ENCODE data around the gene PDZRN4.

Gene PDZRN4

GRCh38 chr12:41527062-41527461, 338.9 kb downstream of the PDZRN4 start:
- no peaks in the 10 kb centered on the region for H3K36me3 ChIP-seq (ENCODE audit: control insufficient read depth, insufficient read depth, low read length)
- WGBS (ENCODE audit: extremely low coverage, insufficient coverage, low lambda C conversion rate): no CpG with 5 or more reads among the region's 2 CpGs
- no peak overlapping the region for H2BK15ac ChIP-seq (replicated peaks; ENCODE audit: low read depth)
- no peak overlapping the region for H2AK5ac ChIP-seq (ENCODE audit: low read length)
- H3K79me1 ChIP-seq (ENCODE audit: low read length): no peaks in the 10 kb centered on the region
- H3K27ac ChIP-seq (ENCODE audit: low read depth, low read length): no peak overlapping the region
- H3K9ac ChIP-seq (ENCODE audit: low read length): no peak overlapping the region
- no peak overlapping the region for H3K4me2 ChIP-seq (ENCODE audit: low read length)
- H3K4ac ChIP-seq (ENCODE audit: low read depth, low read length): no peak overlapping the region
- no peak overlapping the region for H4K5ac ChIP-seq (ENCODE audit: low read length)
- H3K23ac ChIP-seq (ENCODE audit: low read length): no peak overlapping the region
- DNase-seq: no peak
- H3K79me2 ChIP-seq (ENCODE audit: control insufficient read depth, insufficient read depth, low read length): no peaks in the 10 kb centered on the region
- H4K8ac ChIP-seq (ENCODE audit: low read depth, low read length): no peak overlapping the region
- H3K27me3 ChIP-seq (ENCODE audit: insufficient read depth, low read length, poor library complexity): no peaks in the 10 kb centered on the region
- H3K4me3 ChIP-seq (ENCODE audit: low read length): no peak overlapping the region
- H2BK120ac ChIP-seq (ENCODE audit: low read depth, low read length): no peak overlapping the region
- H3K4me1 ChIP-seq (ENCODE audit: control insufficient read depth, low read depth, low read length): no peaks in the 10 kb centered on the region
- no peak overlapping the region for H3K56ac ChIP-seq (ENCODE audit: low read length)
- H3K18ac ChIP-seq (ENCODE audit: low read length): no peak overlapping the region
- no peak overlapping the region for H2BK5ac ChIP-seq (ENCODE audit: low read length)

GRCh38 chr12:41527534-41528116, 339.5 kb downstream of the PDZRN4 start:
- Histone ChIP-seq H3K79me1 (ENCODE audit: low read length) (no peaks in the 10 kb centered on the region), H3K23ac (ENCODE audit: low read length) (no peak overlapping the region), H3K27me3 (ENCODE audit: insufficient read depth, low read length, poor library complexity) (no peaks in the 10 kb centered on the region), H3K4me2 (ENCODE audit: low read length) (no peak overlapping the region), H4K8ac (ENCODE audit: low read depth, low read length) (no peak overlapping the region), H2BK15ac (replicated peaks; ENCODE audit: low read depth) (no peak overlapping the region), H2AK5ac (ENCODE audit: low read length) (no peak overlapping the region), H3K4ac (ENCODE audit: low read depth, low read length) (no peak overlapping the region), H3K27ac (ENCODE audit: low read depth, low read length) (no peak overlapping the region), H3K79me2 (ENCODE audit: control insufficient read depth, insufficient read depth, low read length) (no peaks in the 10 kb centered on the region), H3K9ac (ENCODE audit: low read length) (no peak overlapping the region), H3K18ac (ENCODE audit: low read length) (no peak overlapping the region), H3K56ac (ENCODE audit: low read length) (no peak overlapping the region), H3K4me3 (ENCODE audit: low read length) (no peak overlapping the region), H4K5ac (ENCODE audit: low read length) (no peak overlapping the region), H2BK5ac (ENCODE audit: low read length) (no peak overlapping the region), H3K36me3 (ENCODE audit: control insufficient read depth, insufficient read depth, low read length) (no peaks in the 10 kb centered on the region), H3K4me1 (ENCODE audit: control insufficient read depth, low read depth, low read length) (no peaks in the 10 kb centered on the region), H2BK120ac (ENCODE audit: low read depth, low read length) (no peak overlapping the region)
- WGBS (ENCODE audit: extremely low coverage, insufficient coverage, low lambda C conversion rate): no CpG with 5 or more reads among the region's 4 CpGs
- DNase-seq: no peak

GRCh38 chr12:41528874-41529273, 340.8 kb downstream of the PDZRN4 start:
- H3K36me3 ChIP-seq (ENCODE audit: control insufficient read depth, insufficient read depth, low read length): no peaks in the 10 kb centered on the region
- H4K8ac ChIP-seq (ENCODE audit: low read depth, low read length): no peak overlapping the region
- H3K4me3 ChIP-seq (ENCODE audit: low read length): no peak overlapping the region
- no peaks in the 10 kb centered on the region for H3K4me1 ChIP-seq (ENCODE audit: control insufficient read depth, low read depth, low read length)
- no peak overlapping the region for H3K4ac ChIP-seq (ENCODE audit: low read depth, low read length)
- H3K56ac ChIP-seq (ENCODE audit: low read length): no peak overlapping the region
- H3K4me2 ChIP-seq (ENCODE audit: low read length): no peak overlapping the region
- no peak for DNase-seq
- no peak overlapping the region for H3K27ac ChIP-seq (ENCODE audit: low read depth, low read length)
- no peak overlapping the region for H3K23ac ChIP-seq (ENCODE audit: low read length)
- no peak overlapping the region for H4K5ac ChIP-seq (ENCODE audit: low read length)
- no peak overlapping the region for H2AK5ac ChIP-seq (ENCODE audit: low read length)
- H2BK15ac ChIP-seq (replicated peaks; ENCODE audit: low read depth): no peak overlapping the region
- no peak overlapping the region for H3K18ac ChIP-seq (ENCODE audit: low read length)
- no CpG with 5 or more reads among the region's 3 CpGs for WGBS (ENCODE audit: extremely low coverage, insufficient coverage, low lambda C conversion rate)
- H3K27me3 ChIP-seq (ENCODE audit: insufficient read depth, low read length, poor library complexity): no peaks in the 10 kb centered on the region
- H3K79me2 ChIP-seq (ENCODE audit: control insufficient read depth, insufficient read depth, low read length): no peaks in the 10 kb centered on the region
- no peaks in the 10 kb centered on the region for H3K79me1 ChIP-seq (ENCODE audit: low read length)
- H2BK120ac ChIP-seq (ENCODE audit: low read depth, low read length): no peak overlapping the region
- no peak overlapping the region for H3K9ac ChIP-seq (ENCODE audit: low read length)
- H2BK5ac ChIP-seq (ENCODE audit: low read length): no peak overlapping the region

GRCh38 chr12:41530441-41530840, 342.3 kb downstream of the PDZRN4 start:
- H2AK5ac ChIP-seq (ENCODE audit: low read length): no peak overlapping the region
- no peak overlapping the region for H3K56ac ChIP-seq (ENCODE audit: low read length)
- no peak overlapping the region for H4K5ac ChIP-seq (ENCODE audit: low read length)
- H2BK5ac ChIP-seq (ENCODE audit: low read length): no peak overlapping the region
- no peaks in the 10 kb centered on the region for H3K27me3 ChIP-seq (ENCODE audit: insufficient read depth, low read length, poor library complexity)
- no peak overlapping the region for H3K18ac ChIP-seq (ENCODE audit: low read length)
- WGBS (ENCODE audit: extremely low coverage, insufficient coverage, low lambda C conversion rate): no CpG with 5 or more reads among the region's 5 CpGs
- no peak for DNase-seq
- H3K4me1 ChIP-seq (ENCODE audit: control insufficient read depth, low read depth, low read length): no peaks in the 10 kb centered on the region
- H3K9ac ChIP-seq (ENCODE audit: low read length): no peak overlapping the region
- no peaks in the 10 kb centered on the region for H3K36me3 ChIP-seq (ENCODE audit: control insufficient read depth, insufficient read depth, low read length)
- no peaks in the 10 kb centered on the region for H3K79me1 ChIP-seq (ENCODE audit: low read length)
- H2BK120ac ChIP-seq (ENCODE audit: low read depth, low read length): no peak overlapping the region
- no peak overlapping the region for H3K27ac ChIP-seq (ENCODE audit: low read depth, low read length)
- H2BK15ac ChIP-seq (replicated peaks; ENCODE audit: low read depth): no peak overlapping the region
- H3K23ac ChIP-seq (ENCODE audit: low read length): no peak overlapping the region
- H3K4me2 ChIP-seq (ENCODE audit: low read length): no peak overlapping the region
- no peak overlapping the region for H3K4ac ChIP-seq (ENCODE audit: low read depth, low read length)
- no peaks in the 10 kb centered on the region for H3K79me2 ChIP-seq (ENCODE audit: control insufficient read depth, insufficient read depth, low read length)
- no peak overlapping the region for H4K8ac ChIP-seq (ENCODE audit: low read depth, low read length)
- H3K4me3 ChIP-seq (ENCODE audit: low read length): no peak overlapping the region

- Histone ChIP-seq H4K8ac (ENCODE audit: low read depth, low read length) (no peak overlapping the region), H2BK120ac (ENCODE audit: low read depth, low read length) (no peak overlapping the region), H3K36me3 (ENCODE audit: control insufficient read depth, insufficient read depth, low read length) (no peaks in the 10 kb centered on the region), H3K4me1 (ENCODE audit: control insufficient read depth, low read depth, low read length) (no peaks in the 10 kb centered on the region), H3K56ac (ENCODE audit: low read length) (no peak overlapping the region), H3K27ac (ENCODE audit: low read depth, low read length) (no peak overlapping the region), H3K23ac (ENCODE audit: low read length) (no peak overlapping the region), H3K4me2 (ENCODE audit: low read length) (no peak overlapping the region), H3K27me3 (ENCODE audit: insufficient read depth, low read length, poor library complexity) (no peaks in the 10 kb centered on the region), H3K18ac (ENCODE audit: low read length) (no peak overlapping the region), H2AK5ac (ENCODE audit: low read length) (no peak overlapping the region), H3K79me2 (ENCODE audit: control insufficient read depth, insufficient read depth, low read length) (no peaks in the 10 kb centered on the region), H3K79me1 (ENCODE audit: low read length) (no peaks in the 10 kb centered on the region), H4K5ac (ENCODE audit: low read length) (no peak overlapping the region), H2BK15ac (replicated peaks; ENCODE audit: low read depth) (no peak overlapping the region), H2BK5ac (ENCODE audit: low read length) (no peak overlapping the region), H3K4me3 (ENCODE audit: low read length) (no peak overlapping the region), H3K4ac (ENCODE audit: low read depth, low read length) (no peak overlapping the region), H3K9ac (ENCODE audit: low read length) (no peak overlapping the region)
- no peak for DNase-seq
- no CpG with 5 or more reads among the region's 13 CpGs for WGBS (ENCODE audit: extremely low coverage, insufficient coverage, low lambda C conversion rate)
Observed at GRCh38 chr12:41531147-41531829, 343.2 kb downstream of the PDZRN4 start.

- no peaks in the 10 kb centered on the region for H3K79me2 ChIP-seq (ENCODE audit: control insufficient read depth, insufficient read depth, low read length)
- DNase-seq: no peak
- no peak overlapping the region for H4K8ac ChIP-seq (ENCODE audit: low read depth, low read length)
- H3K27me3 ChIP-seq (ENCODE audit: insufficient read depth, low read length, poor library complexity): no peaks in the 10 kb centered on the region
- no peak overlapping the region for H2BK120ac ChIP-seq (ENCODE audit: low read depth, low read length)
- H3K27ac ChIP-seq (ENCODE audit: low read depth, low read length): no peak overlapping the region
- no peak overlapping the region for H3K9ac ChIP-seq (ENCODE audit: low read length)
- H3K56ac ChIP-seq (ENCODE audit: low read length): no peak overlapping the region
- H3K79me1 ChIP-seq (ENCODE audit: low read length): no peaks in the 10 kb centered on the region
- no peaks in the 10 kb centered on the region for H3K4me1 ChIP-seq (ENCODE audit: control insufficient read depth, low read depth, low read length)
- no peak overlapping the region for H2AK5ac ChIP-seq (ENCODE audit: low read length)
- H3K18ac ChIP-seq (ENCODE audit: low read length): no peak overlapping the region
- H3K4me3 ChIP-seq (ENCODE audit: low read length): no peak overlapping the region
- H2BK5ac ChIP-seq (ENCODE audit: low read length): no peak overlapping the region
- H3K36me3 ChIP-seq (ENCODE audit: control insufficient read depth, insufficient read depth, low read length): no peaks in the 10 kb centered on the region
- no peak overlapping the region for H3K23ac ChIP-seq (ENCODE audit: low read length)
- H3K4me2 ChIP-seq (ENCODE audit: low read length): no peak overlapping the region
- no CpG with 5 or more reads among the region's 2 CpGs for WGBS (ENCODE audit: extremely low coverage, insufficient coverage, low lambda C conversion rate)
- H2BK15ac ChIP-seq (replicated peaks; ENCODE audit: low read depth): no peak overlapping the region
- no peak overlapping the region for H4K5ac ChIP-seq (ENCODE audit: low read length)
- H3K4ac ChIP-seq (ENCODE audit: low read depth, low read length): no peak overlapping the region
Observed at GRCh38 chr12:41532072-41532471, 344.0 kb downstream of the PDZRN4 start.

Measured in mesendoderm (in vitro differentiated cells).